H1 (cell line): ENCODE results near the gene DCUN1D2. TPM values are rescaled to one million over a fixed set of nuclear protein-coding genes. Genes with fewer than 3 reads are reported as not detected.
"Not testable (repeated sequence)": the region's sequence is repeated elsewhere in the genome, so short reads cannot be mapped to it uniquely, and the experiment has no call there.

Experiments
- CTCF ChIA-PET: fragments of 300-600 bp; sonication (Branson Sonifier 250); formaldehyde crosslinking; loops from one replicate; lab custom pipeline; 2021; ENCODE audit not compliant: partially characterized antibody; lab: Charles Lee
- POLR2A ChIA-PET: fragments of 300-600 bp; sonication (Branson Sonifier 250); formaldehyde crosslinking; loops from one replicate; lab custom pipeline; 2021; ENCODE audit warnings: inconsistent platforms; ENCODE audit not compliant: partially characterized antibody; lab: Charles Lee
- DNase-seq, 2 experiments: peaks; one replicate each; pipeline versions ENCODE4 v3.0.0 to v3.0.0-alpha.2; 2010 to 2022; ENCODE audit warnings: low spot score in 2 of 2, low read depth in 1 of 2, mixed read lengths in 1 of 2
- FAIRE-seq: peaks from 2 replicates; lab custom pipeline; 2011; peaks lifted over from hg19 to GRCh38; lab: Jason Lieb, UNC
- H2AFZ ChIP-seq: 2 replicates; pipeline ENCODE4 v1.8.1; 2012; ENCODE audit warnings: low read length, inconsistent platforms
- H2AK5ac ChIP-seq: 2 replicates; pipeline ENCODE4 v1.6.1; 2013; ENCODE audit warnings: low read depth, low read length
- H2BK120ac ChIP-seq: replicated peaks from 2 replicates; pipeline ENCODE3; 2013; ENCODE audit warnings: low read depth, low read length, inconsistent platforms
- H2BK12ac ChIP-seq: 2 replicates; pipeline ENCODE4 v1.6.1; 2013; ENCODE audit warnings: low read depth, low read length
- H2BK15ac ChIP-seq: 2 replicates; pipeline ENCODE4 v1.6.1; 2013; ENCODE audit warnings: low read length
- H2BK20ac ChIP-seq: 2 replicates; pipeline ENCODE4 v1.6.1; 2013; ENCODE audit warnings: low read length
- H2BK5ac ChIP-seq: 2 replicates; pipeline ENCODE4 v1.6.1; 2013; ENCODE audit warnings: low read depth, low read length
- H3K14ac ChIP-seq: 2 replicates; pipeline ENCODE4 v1.6.1; 2013; ENCODE audit warnings: inconsistent platforms; ENCODE audit not compliant: insufficient read length
- H3K18ac ChIP-seq: 2 replicates; pipeline ENCODE4 v1.6.1; 2013; ENCODE audit warnings: low read length; ENCODE audit errors: extremely low read depth
- H3K23ac ChIP-seq: 2 replicates; pipeline ENCODE4 v1.6.1; 2013; ENCODE audit warnings: inconsistent platforms; ENCODE audit not compliant: insufficient read length
- H3K23me2 ChIP-seq: 2 replicates; pipeline ENCODE4 v1.6.1; 2013; ENCODE audit warnings: low read depth, low read length
- H3K27ac ChIP-seq: 2 replicates; pipeline ENCODE4 v1.6.1; 2011; ENCODE audit warnings: low read depth, low read length, inconsistent platforms
- H3K27me3 ChIP-seq, 4 experiments: replicated peaks in 1 of 4; 1 replicate in 1 of 4; 2 replicates in 3 of 4; pipeline versions ENCODE4 v1.6.1 to v1.8.1; 2011 to 2013; ENCODE audit warnings: low read length in 3 of 4, mild to moderate bottlenecking in 3 of 4, inconsistent platforms in 2 of 4, mixed read lengths in 2 of 4, moderate library complexity in 1 of 4; ENCODE audit not compliant: control insufficient read depth in 3 of 4, insufficient read depth in 3 of 4; ENCODE audit errors: extremely low read depth in 1 of 4
- H3K36me3 ChIP-seq, 4 experiments: 2 replicates each; pipeline versions ENCODE4 v1.6.1 to v1.8.1; 2011 to 2013; ENCODE audit warnings: mild to moderate bottlenecking in 4 of 4, low read length in 3 of 4, moderate library complexity in 2 of 4, control low read depth in 1 of 4, inconsistent platforms in 1 of 4; ENCODE audit not compliant: insufficient read depth in 4 of 4, control insufficient read depth in 2 of 4
- H3K4ac ChIP-seq: replicated peaks from 2 replicates; pipeline ENCODE3; 2013; ENCODE audit warnings: low read length, low read depth, mixed read lengths, inconsistent platforms; ENCODE audit not compliant: insufficient read length
- H3K4me1 ChIP-seq, 4 experiments: replicated peaks in 1 of 4; 1 replicate in 1 of 4; 2 replicates in 3 of 4; pipeline versions ENCODE4 v1.6.1 to v1.8.1; 2011 to 2013; ENCODE audit warnings: low read length in 3 of 4, inconsistent platforms in 2 of 4, mixed read lengths in 1 of 4; ENCODE audit not compliant: insufficient read depth in 4 of 4, control insufficient read depth in 3 of 4
- H3K4me2 ChIP-seq, 2 experiments: 2 replicates each; pipeline versions ENCODE4 v1.6.1 to v1.8.1; 2011 to 2013; ENCODE audit warnings: low read depth in 2 of 2, low read length in 2 of 2, control low read depth in 1 of 2, inconsistent platforms in 1 of 2, mild to moderate bottlenecking in 1 of 2; ENCODE audit not compliant: insufficient read depth in 1 of 2
- H3K4me3 ChIP-seq, 4 experiments: fragments of 200-600, 300-600 bp in 1 of 4; sonication (generic), shearing (Covaris generic), sonication (Bioruptor Twin) in 1 of 4; 2 replicates each; pipeline versions ENCODE4 v1.5.1 to v1.8.1; 2011 to 2016; ENCODE audit warnings: low read length in 4 of 4, low read depth in 3 of 4, control low read depth in 2 of 4, inconsistent platforms in 2 of 4, mild to moderate bottlenecking in 2 of 4, mixed read lengths in 1 of 4, moderate library complexity in 1 of 4; ENCODE audit not compliant: insufficient read depth in 2 of 4; ENCODE audit errors: extremely low read depth in 1 of 4
- H3K56ac ChIP-seq: replicated peaks from 2 replicates; pipeline ENCODE3; 2013; ENCODE audit warnings: low read depth, mild to moderate bottlenecking, mixed read lengths, low read length, inconsistent platforms; ENCODE audit not compliant: insufficient read length
- H3K79me1 ChIP-seq: 2 replicates; pipeline ENCODE4 v1.6.1; 2013; ENCODE audit warnings: low read depth, low read length, control low read depth
- H3K79me2 ChIP-seq, 2 experiments: 2 replicates each; pipeline versions ENCODE4 v1.6.1 to v1.8.1; 2012 to 2013; ENCODE audit warnings: low read length in 2 of 2, mild to moderate bottlenecking in 2 of 2, inconsistent platforms in 1 of 2; ENCODE audit not compliant: insufficient read depth in 2 of 2, control insufficient read depth in 1 of 2
- H3K9ac ChIP-seq, 4 experiments: replicated peaks in 1 of 4; 1 replicate in 1 of 4; 2 replicates in 3 of 4; pipeline versions ENCODE4 v1.6.1 to v1.8.1; 2011 to 2013; ENCODE audit warnings: low read depth in 3 of 4, low read length in 3 of 4, control low read depth in 2 of 4, mild to moderate bottlenecking in 2 of 4, moderate library complexity in 2 of 4, inconsistent platforms in 1 of 4; ENCODE audit errors: extremely low read depth in 1 of 4
- H3K9me3 ChIP-seq, 2 experiments: 2 replicates each; pipeline versions ENCODE4 v1.6.1 to v1.8.1; 2012 to 2013; ENCODE audit warnings: mild to moderate bottlenecking in 2 of 2, moderate library complexity in 2 of 2, control low read depth in 1 of 2, inconsistent platforms in 1 of 2, low read depth in 1 of 2, low read length in 1 of 2, mixed read lengths in 1 of 2; ENCODE audit not compliant: insufficient read depth in 2 of 2
- H4K20me1 ChIP-seq, 2 experiments: replicated peaks in 1 of 2; 2 replicates each; pipeline versions ENCODE3 to v1.8.1; 2011 to 2013; ENCODE audit warnings: inconsistent platforms in 2 of 2, low read length in 2 of 2, mild to moderate bottlenecking in 1 of 2; ENCODE audit not compliant: insufficient read depth in 2 of 2, control insufficient read depth in 1 of 2
- H4K5ac ChIP-seq: 2 replicates; pipeline ENCODE4 v1.6.1; 2013; ENCODE audit warnings: low read length, low read depth, mixed read lengths, inconsistent platforms; ENCODE audit not compliant: insufficient read length
- H4K8ac ChIP-seq: 2 replicates; pipeline ENCODE4 v1.8.0; 2013; ENCODE audit warnings: mild to moderate bottlenecking, moderate library complexity, low read length, inconsistent platforms; ENCODE audit not compliant: insufficient read depth; ENCODE audit errors: extremely low read depth
- H4K91ac ChIP-seq: replicated peaks from 2 replicates; pipeline ENCODE3; 2013; ENCODE audit warnings: low read length, mixed read lengths, inconsistent platforms; ENCODE audit not compliant: insufficient read length
- WGBS, 2 experiments: shearing (Covaris generic) in 1 of 2; methylation state at CpG; one replicate each; pipeline versions ENCODE4 v1.1.6 to v1.1.7; 2013 to 2015; ENCODE audit warnings: low lambda C conversion rate in 2 of 2, mixed read lengths in 2 of 2, inconsistent platforms in 1 of 2, low coverage in 1 of 2, missing lambda C conversion rate in 1 of 2; ENCODE audit not compliant: insufficient replicate concordance in 2 of 2, insufficient coverage in 1 of 2, insufficient read length in 1 of 2; ENCODE audit errors: extremely low coverage in 1 of 2, missing lambda C conversion rate in 1 of 2; 5-methylcytosine and 5-hydroxymethylcytosine counted together
- polyA plus RNA-seq, 7 experiments: library from polyadenylated mRNA; depleted of rRNA in 3 of 7; stranded (reverse) in 5 of 7; unstranded in 2 of 7; fragments of >200 nt in 5 of 7; fragments of 200-250 nt in 2 of 7; gene quantifications; 1 replicate in 5 of 7; 2 replicates in 1 of 7; 4 replicates in 1 of 7; pipeline versions ENCODE4 v1.2.1 to v1.2.3, GENCODE V29; 2011 to 2013; ENCODE audit warnings: missing spikeins in 2 of 7, mixed read lengths in 2 of 7
- total RNA-seq: library from RNA; stranded (reverse); fragmentation: NEBNext Ultra II Directional; extraction: Animal tissue kit (Norgen Biotek cat#: 25700); gene quantifications from 2 replicates; pipeline ENCODE4 v1.2.1, GENCODE V29; 2021

DCUN1D2 gene
- total and polyA plus RNA-seq, 2 of the 8 experiments (the other 6 are each of a cell fraction or from before 2014, with no cell fraction given), result 19.5 to 35.3 TPM

GRCh38 chr13:113522438-113522837, 31.9 kb upstream of the DCUN1D2 start:
- peaks cover 0 to 35% (median 18%) of the 10 kb centered on the region in 4 experiments; a peak in 6 of 8 replicates for H3K36me3 ChIP-seq
- H2AK5ac ChIP-seq, H3K23ac ChIP-seq, H3K18ac ChIP-seq, H2BK5ac ChIP-seq, H3K14ac ChIP-seq, H3K4me2 ChIP-seq, H4K5ac ChIP-seq, H3K4ac ChIP-seq, H3K23me2 ChIP-seq, H3K79me1 ChIP-seq, H3K9me3 ChIP-seq, H2AFZ ChIP-seq, H3K4me3 ChIP-seq, H3K4me1 ChIP-seq, H3K27me3 ChIP-seq, H3K56ac ChIP-seq, H3K9ac ChIP-seq, POLR2A ChIA-PET, H2BK20ac ChIP-seq, DNase-seq, H4K8ac ChIP-seq, FAIRE-seq, H4K91ac ChIP-seq, H2BK12ac ChIP-seq, H3K79me2 ChIP-seq, H2BK15ac ChIP-seq, H3K27ac ChIP-seq, CTCF ChIA-PET, H2BK120ac ChIP-seq: not testable (repeated sequence)
- 98% methylated on average over 13 of the region's 13 CpGs; no CpG with 5 or more reads in 1 of the 2 experiments for WGBS, 2 experiments
- H4K20me1 ChIP-seq, result peaks cover 2 to 12% of the 10 kb centered on the region in 2 experiments
